Measurements from ENCODE around the gene CDYL2. TPM values are rescaled to one million over a fixed set of nuclear protein-coding genes. Genes with fewer than 3 reads are reported as not detected.

CDYL2 gene
- total and polyA plus RNA-seq, 7 donors = 0.23 to 2.2 (median 1.0) TPM

- Histone ChIP-seq H3K9me3 (no peaks in the 10 kb centered on the region), H3K4me1 (no peaks in the 10 kb centered on the region), H3K27me3 (ENCODE audit: insufficient read depth in 3 of 3, low read length in 2 of 3) (no peaks in the 10 kb centered on the region), H3K36me3 (ENCODE audit: insufficient read depth in 1 of 2, low read depth in 1 of 2) (no peaks in the 10 kb centered on the region), H3K4me3 (no peak overlapping the region), H3K27ac (no peak overlapping the region)
- intact Hi-C loops (cut with DNase I) = no loop called here
- TF ChIP-seq CTCF (IDR thresholded peaks at IDR 0.05) = no peak
- WGBS, 3 donors = 77 to 91% (median 82%) methylated on average over 6 of the region's 6 CpGs
- ATAC-seq (no peak), DNase-seq (no peak)
Measured at GRCh38 chr16:80607204-80607603, 197.2 kb downstream of the CDYL2 start.

GRCh38 chr16:80606221-80606766 is 198.1 kb downstream of the CDYL2 start:
- intact Hi-C loops (cut with DNase I) = no loop called here
- no peak for ATAC-seq
- Histone ChIP-seq H3K27ac (no peak overlapping the region), H3K4me1 (no peaks in the 10 kb centered on the region), H3K27me3 (ENCODE audit: insufficient read depth in 3 of 3, low read length in 2 of 3) (no peaks in the 10 kb centered on the region), H3K4me3 (no peak overlapping the region), H3K9me3 (no peaks in the 10 kb centered on the region), H3K36me3 (ENCODE audit: insufficient read depth in 1 of 2, low read depth in 1 of 2) (no peaks in the 10 kb centered on the region)
- no peak for TF ChIP-seq CTCF (IDR thresholded peaks at IDR 0.05)
- DNase-seq = no peak
- 72 to 78% (median 77%) methylated on average over 4 of the region's 4 CpGs for WGBS, 3 donors

GRCh38 chr16:80604600-80605355 is 199.6 kb downstream of the CDYL2 start:
- ATAC-seq (no peak), DNase-seq (no peak)
- intact Hi-C loops (cut with DNase I) = no loop called here
- Histone ChIP-seq H3K9me3 (no peaks in the 10 kb centered on the region), H3K27me3 (ENCODE audit: insufficient read depth in 3 of 3, low read length in 2 of 3) (no peaks in the 10 kb centered on the region), H3K4me1 (no peaks in the 10 kb centered on the region), H3K36me3 (ENCODE audit: insufficient read depth in 1 of 2, low read depth in 1 of 2) (no peaks in the 10 kb centered on the region), H3K4me3 (no peak overlapping the region), H3K27ac (no peak overlapping the region)
- no peak for TF ChIP-seq CTCF (IDR thresholded peaks at IDR 0.05)
- WGBS, 3 donors = 92 to 97% (median 94%) methylated on average over 8 of the region's 8 CpGs

- DNase-seq = no peak
- no peak for ATAC-seq
- H3K27ac ChIP-seq = no peak overlapping the region
- no peaks in the 10 kb centered on the region for H3K27me3 ChIP-seq (ENCODE audit: insufficient read depth in 3 of 3, low read length in 2 of 3)
- no peaks in the 10 kb centered on the region for H3K36me3 ChIP-seq (ENCODE audit: insufficient read depth in 1 of 2, low read depth in 1 of 2)
- H3K4me1 ChIP-seq = no peaks in the 10 kb centered on the region
- no peaks in the 10 kb centered on the region for H3K9me3 ChIP-seq
- no peak for TF ChIP-seq CTCF (IDR thresholded peaks at IDR 0.05)
- no peak overlapping the region for H3K4me3 ChIP-seq
- intact Hi-C loops (cut with DNase I) = no loop called here
Measured at GRCh38 chr16:80602894-80603293, 201.5 kb downstream of the CDYL2 start.

- no peak overlapping the region for H3K27ac ChIP-seq
- H3K9me3 ChIP-seq = no peaks in the 10 kb centered on the region
- no peak for ATAC-seq
- H3K27me3 ChIP-seq (ENCODE audit: insufficient read depth in 3 of 3, low read length in 2 of 3) = no peaks in the 10 kb centered on the region
- TF ChIP-seq CTCF (IDR thresholded peaks at IDR 0.05) = no peak
- no peaks in the 10 kb centered on the region for H3K4me1 ChIP-seq
- 86 to 93% (median 86%) methylated on average over 4 of the region's 4 CpGs for WGBS, 3 donors
- H3K36me3 ChIP-seq (ENCODE audit: insufficient read depth in 1 of 2, low read depth in 1 of 2) = no peaks in the 10 kb centered on the region
- no peak overlapping the region for H3K4me3 ChIP-seq
- no peak for DNase-seq
- intact Hi-C loops (cut with DNase I) = no loop called here
Measured at GRCh38 chr16:80601182-80601581, 203.2 kb downstream of the CDYL2 start.
